GM10248 (cell line): Measurements from ENCODE around the gene CDCA3.
A peak's percentile ranks its signal among the peaks of the same experiment; 100 is the strongest.
"Not testable (repeated sequence)": the region's sequence is repeated elsewhere in the genome, so short reads cannot be mapped to it uniquely, and the experiment has no call there.

Source experiments
- CTCF ChIA-PET: fragments of 300-600 bp; sonication (Branson Sonifier 250); formaldehyde crosslinking; extraction: SDS; loops from one replicate; lab custom pipeline; 2021; ENCODE audit warnings: antibody characterized with exemption; lab: Yijun Ruan, JAX
- POLR2A ChIA-PET: fragments of 350-650 bp; sonication (Branson Sonifier 250); formaldehyde crosslinking; extraction: SDS; loops from one replicate; lab custom pipeline; 2020; ENCODE audit warnings: antibody characterized with exemption; lab: Yijun Ruan, JAX
- DNase-seq: peaks from one replicate; pipeline ENCODE4 v3.0.0; 2012; ENCODE audit errors: extremely low spot score
- TF ChIP-seq, protein P1 (sequence below): IDR thresholded peaks from 2 replicates; pipeline ENCODE4 v1.5.1; 2012; ENCODE audit warnings: mild to moderate bottlenecking, low read depth; ENCODE audit errors: extremely low read depth, missing control alignments, control extremely low read depth

The CDCA3 gene

DNA sequence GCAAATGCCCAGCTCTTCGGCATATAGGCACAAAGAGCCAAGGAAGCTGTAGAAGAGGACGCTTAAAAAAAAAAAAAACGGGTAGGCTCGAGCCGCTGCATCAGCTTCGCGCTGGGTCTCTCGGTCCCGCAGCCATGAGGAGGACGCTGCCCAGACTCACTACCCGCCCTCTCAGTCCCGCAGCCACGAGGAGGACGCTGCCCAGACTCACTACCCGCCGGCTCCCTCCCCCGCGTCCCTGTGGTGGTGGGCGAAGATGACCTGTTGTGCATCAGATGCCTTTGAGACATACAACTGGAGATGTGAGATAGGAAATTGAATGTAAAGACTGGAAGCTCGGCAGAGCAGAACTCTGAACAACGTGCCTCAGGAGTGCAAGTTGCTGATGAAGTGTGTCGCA, 33.5 kb upstream of the CDCA3 start:
- ChIA-PET POLR2A (no interaction called here), CTCF (interaction anchor here (1.2 to 2.2 kb wide), 3 partner anchors 11 to 15 kb away, joined by 4 to 14 read pairs (median 5); partner anchors contain the start of gene SPSB2)

DNA sequence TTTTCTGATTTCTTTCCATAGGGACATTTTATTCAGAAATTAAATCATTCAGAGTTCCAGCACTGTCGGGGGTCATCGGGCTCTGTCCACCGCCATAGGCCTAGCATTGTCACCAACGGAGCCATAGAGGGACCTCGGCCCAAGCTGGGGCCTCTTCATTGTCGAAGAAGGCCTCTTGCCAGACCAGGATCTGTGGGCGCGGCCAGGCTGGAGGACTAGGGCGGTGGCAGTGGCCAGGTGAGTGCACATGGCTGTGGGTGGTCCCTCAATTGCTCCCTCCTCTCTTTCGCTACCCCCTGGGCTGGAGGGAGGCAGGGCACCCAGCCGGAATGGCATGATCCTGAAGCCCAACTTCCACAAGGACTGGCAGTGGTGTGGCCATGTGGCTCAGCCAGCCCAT, 32.6 kb upstream of the CDCA3 start:
- TF ChIP-seq, protein P1, sequence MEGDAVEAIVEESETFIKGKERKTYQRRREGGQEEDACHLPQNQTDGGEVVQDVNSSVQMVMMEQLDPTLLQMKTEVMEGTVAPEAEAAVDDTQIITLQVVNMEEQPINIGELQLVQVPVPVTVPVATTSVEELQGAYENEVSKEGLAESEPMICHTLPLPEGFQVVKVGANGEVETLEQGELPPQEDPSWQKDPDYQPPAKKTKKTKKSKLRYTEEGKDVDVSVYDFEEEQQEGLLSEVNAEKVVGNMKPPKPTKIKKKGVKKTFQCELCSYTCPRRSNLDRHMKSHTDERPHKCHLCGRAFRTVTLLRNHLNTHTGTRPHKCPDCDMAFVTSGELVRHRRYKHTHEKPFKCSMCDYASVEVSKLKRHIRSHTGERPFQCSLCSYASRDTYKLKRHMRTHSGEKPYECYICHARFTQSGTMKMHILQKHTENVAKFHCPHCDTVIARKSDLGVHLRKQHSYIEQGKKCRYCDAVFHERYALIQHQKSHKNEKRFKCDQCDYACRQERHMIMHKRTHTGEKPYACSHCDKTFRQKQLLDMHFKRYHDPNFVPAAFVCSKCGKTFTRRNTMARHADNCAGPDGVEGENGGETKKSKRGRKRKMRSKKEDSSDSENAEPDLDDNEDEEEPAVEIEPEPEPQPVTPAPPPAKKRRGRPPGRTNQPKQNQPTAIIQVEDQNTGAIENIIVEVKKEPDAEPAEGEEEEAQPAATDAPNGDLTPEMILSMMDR, result no peak
- ChIA-PET POLR2A (no interaction called here), CTCF (interaction anchor here (1.4 to 3.6 kb wide), 2 partner anchors 12 to 34 kb away, joined by 3 to 45 read pairs; partner anchors contain the start of gene SPSB2)
- no peak for DNase-seq

More for the DNA sequence above, 33.5 kb upstream of the CDCA3 start:
- no peak for DNase-seq
- TF ChIP-seq, protein P1, result no peak

DNA sequence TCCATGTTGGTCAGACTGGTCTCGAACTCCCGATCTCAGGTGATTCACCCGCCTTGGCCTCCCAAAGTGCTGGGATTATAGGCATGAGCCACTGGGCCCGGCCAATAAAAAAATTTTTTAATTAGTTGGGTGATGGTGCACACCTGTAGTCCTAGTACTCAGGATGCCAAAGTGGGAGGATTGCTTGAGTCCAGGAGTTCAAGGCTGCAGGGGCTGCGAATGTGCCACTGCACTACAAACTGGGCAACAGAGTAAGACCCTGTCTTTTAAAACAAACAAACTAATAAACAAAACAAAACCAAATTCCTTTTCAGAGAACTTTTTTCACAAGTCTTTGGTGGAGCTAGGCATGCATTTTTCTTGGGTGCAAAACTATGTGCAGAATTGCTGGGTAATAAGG, 32.2 kb upstream of the CDCA3 start:
- no peak for DNase-seq
- CTCF ChIA-PET, result interaction anchor here (1.4 to 3.7 kb wide), 4 partner anchors 8 to 34 kb away, joined by 3 to 45 read pairs (median 16); partner anchors contain the start of gene SPSB2
- TF ChIP-seq, protein P1, result no peak
- POLR2A ChIA-PET, result no interaction called here

DNA sequence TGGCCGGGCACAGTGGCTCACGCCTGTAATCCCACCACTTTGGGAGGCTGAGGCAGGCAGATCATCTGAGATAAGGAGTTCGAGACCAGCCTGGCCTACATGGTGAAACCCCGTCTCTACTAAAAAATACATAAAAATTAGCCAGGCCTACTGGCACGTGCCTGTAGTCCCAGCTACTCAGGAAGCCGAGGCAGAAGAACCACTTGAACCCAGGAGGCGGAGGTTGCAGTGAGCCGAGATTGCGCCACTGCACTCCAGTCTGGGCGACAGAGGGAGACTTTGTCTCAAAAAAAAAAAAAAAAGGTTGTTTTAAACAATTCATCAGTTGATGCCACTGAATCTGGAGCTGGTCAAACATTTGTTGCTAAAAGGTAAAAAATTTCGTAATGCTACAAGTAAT, 28.7 kb upstream of the CDCA3 start:
- POLR2A ChIA-PET, result interaction anchor here (0.6 to 1.2 kb wide), 2 partner anchors 11 to 341 kb away, joined by 3 to 5 read pairs; no protein-coding TSS in a partner anchor
- not testable (repeated sequence) for DNase-seq
- CTCF ChIA-PET, result interaction anchor here (3.7 kb wide), 1 partner anchor 12 kb away, joined by 20 read pairs; no protein-coding TSS in a partner anchor

DNA sequence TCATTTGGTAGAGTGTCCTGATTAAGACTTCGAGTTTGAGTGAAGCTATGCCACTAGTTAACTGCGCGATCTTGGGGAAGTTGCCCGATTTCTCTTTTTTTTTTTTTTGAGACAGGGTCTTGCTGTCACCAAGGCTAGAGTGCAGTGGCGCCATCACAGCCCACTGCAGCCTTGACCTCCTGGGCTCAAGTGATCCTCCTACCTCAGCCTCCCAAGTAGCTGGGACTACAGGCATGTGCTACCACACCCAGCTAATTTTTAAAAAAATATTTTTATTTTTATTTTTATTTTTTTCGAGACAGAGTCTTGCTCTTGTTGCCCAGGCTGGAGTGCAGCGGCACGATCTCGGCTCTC, 22.9 kb upstream of the CDCA3 start:
- DNase-seq, result not testable (repeated sequence)
- ChIA-PET CTCF (interaction anchor here (2.9 to 4.7 kb wide), 5 partner anchors 11 to 51 kb away, joined by 13 to 50 read pairs (median 27); partner anchors contain the start of gene LRRC23), POLR2A (interaction anchor here (0.7 to 1.9 kb wide), 2 partner anchors 17 to 87 kb away, joined by 3 to 21 read pairs; no protein-coding TSS in a partner anchor)

DNA sequence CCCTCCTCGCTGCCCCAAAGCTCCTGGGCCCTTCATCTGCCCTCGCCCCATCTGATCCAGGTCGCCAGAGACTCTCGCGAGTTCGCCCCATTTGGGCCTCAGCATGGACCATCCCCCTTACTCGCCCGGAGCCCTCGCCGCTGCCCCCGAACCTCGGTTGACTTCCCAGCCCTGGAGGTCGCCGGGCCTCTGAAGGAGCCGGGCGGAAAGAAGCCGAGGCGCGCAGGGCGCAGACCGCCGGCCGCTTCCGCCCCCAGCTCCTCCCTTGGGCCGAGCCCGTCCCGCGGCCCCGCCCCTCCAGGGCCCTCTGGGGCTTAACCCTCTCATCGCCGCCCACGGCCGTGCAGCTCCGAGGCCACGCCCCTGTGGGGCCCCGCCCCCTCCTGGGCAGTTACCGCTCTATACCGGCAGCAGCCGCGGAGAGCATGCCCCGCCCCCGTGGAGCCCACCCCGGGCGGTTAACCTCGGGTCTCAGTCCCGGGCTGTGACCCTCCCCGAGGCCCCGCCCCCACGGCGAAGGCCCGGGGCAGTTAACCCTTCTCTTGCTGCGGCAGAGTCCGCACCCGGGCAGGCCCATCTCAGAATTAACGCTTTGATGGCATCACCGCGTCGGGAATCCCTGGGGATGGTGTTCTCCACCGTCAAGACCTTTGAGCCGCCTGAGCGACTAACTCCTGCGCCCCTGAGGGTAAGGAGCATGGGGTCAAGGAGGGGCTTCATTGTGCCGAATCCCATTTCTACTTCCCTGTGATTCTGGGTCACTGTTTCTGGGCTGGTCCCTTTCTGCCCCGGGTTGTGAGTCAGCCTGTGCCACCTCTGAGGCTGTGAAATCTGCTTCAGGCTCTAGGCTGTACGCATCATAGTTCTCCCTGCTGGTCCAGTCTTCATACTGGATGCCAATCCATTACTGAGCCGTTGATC, 22.3 kb upstream of the CDCA3 start, which contains the start of gene SPSB2:
Gene SPSB2, minus strand, starts transcription at position 210 of the 921 bp plus-strand sequence. CDS start 402 bp downstream, outside the sequence.
- peak; percentile 98 for DNase-seq
- CTCF ChIA-PET, result interaction anchor here (0.7 to 11.3 kb wide), 55 partner anchors 9 to 324 kb away, joined by 3 to 130 read pairs (median 5); partner anchors contain the start of genes C1RL, CDCA3, LRRC23 and MLF2
- POLR2A ChIA-PET, result interaction anchor here (0.5 to 4.8 kb wide), 17 partner anchors 8 to 337 kb away, joined by 3 to 46 read pairs (median 3); partner anchors contain the start of genes C12orf57, CDCA3, RNU7-1 and USP5
- TF ChIP-seq, protein P1, result no peak

DNA sequence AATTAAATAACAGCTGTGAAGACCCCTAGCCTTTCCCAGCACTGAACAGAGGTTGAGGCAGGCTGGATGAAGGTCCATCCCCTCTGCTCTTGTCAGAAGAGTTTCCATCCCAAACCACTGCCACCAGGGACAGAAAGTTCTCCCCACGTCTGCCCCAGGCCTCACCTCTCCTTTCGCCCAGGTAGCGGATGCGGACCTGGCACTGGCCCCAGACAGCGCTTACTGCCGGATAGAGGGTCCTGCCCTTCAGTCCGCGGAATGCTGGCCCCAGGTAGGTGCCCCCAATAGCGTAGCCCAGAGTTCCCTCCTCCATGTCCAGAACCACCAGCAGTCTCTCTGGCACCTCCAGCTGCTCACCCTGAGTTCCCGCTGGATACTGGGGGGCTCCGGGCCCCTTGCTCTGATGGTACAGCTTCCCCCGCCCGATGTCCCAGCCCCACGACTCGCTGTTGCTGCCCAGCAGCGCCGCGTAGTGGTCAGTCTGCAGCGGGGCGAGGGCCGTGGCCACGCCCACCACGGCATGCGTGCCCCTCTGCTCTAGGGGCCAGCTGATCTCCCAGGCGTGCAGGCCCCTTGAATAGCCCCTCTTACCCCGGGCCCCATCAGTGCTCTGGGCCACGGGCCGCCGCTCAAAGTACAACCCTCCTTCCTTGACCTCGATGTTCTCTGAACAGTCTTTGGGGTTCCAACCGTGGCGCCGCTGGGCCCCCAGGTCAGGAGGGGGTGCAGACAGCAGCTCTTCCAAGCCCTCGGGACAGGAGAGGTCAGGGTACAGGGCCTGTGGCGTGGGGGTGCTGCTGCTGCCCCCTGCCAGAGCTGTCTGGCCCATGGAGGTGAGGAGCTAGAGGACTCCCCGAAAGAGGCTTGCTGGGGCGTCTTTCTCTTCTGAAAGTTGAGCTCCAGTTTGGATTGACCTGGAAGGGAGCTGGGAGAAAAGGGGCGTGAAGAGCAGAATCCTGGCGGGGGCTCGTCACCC, 21.3 kb upstream of the CDCA3 start:
- DNase-seq, result peak; percentile 86
- ChIA-PET POLR2A (interaction anchor here (0.5 to 4.8 kb wide), 16 partner anchors 9 to 336 kb away, joined by 3 to 46 read pairs (median 3); partner anchors contain the start of genes C12orf57, CDCA3, RNU7-1 and USP5), CTCF (interaction anchor here (0.6 to 11.3 kb wide), 64 partner anchors 10 to 333 kb away, joined by 3 to 130 read pairs (median 5); partner anchors contain the start of genes C1RL, CDCA3, LRRC23 and MLF2)
- TF ChIP-seq, protein P1, result peak; percentile 100
